Lung (tissue), 12 donors: ENCODE data around the gene CSMD2. TPM values are rescaled to one million over a fixed set of nuclear protein-coding genes. Genes with fewer than 3 reads are reported as not detected.

Experiments used
- ATAC-seq: fragments of 200-7000 bp; cut with Tn5 transposase; one replicate; pipeline ENCODE4 v1.9.1; 2020; ENCODE audit warnings: moderate number of reproducible peaks; ENCODE audit not compliant: insufficient read depth, low FRiP score
- DNase-seq, 3 donors: peaks; one replicate each; pipeline ENCODE4 v3.0.0-alpha.2; 2013 to 2017
- H3K27ac ChIP-seq, 2 donors: one replicate each; pipeline ENCODE4 v1.5.1; 2013; ENCODE audit warnings: mild to moderate bottlenecking in 2 of 2, moderate library complexity in 2 of 2, control low read depth in 1 of 2, inconsistent platforms in 1 of 2, low read depth in 1 of 2, low read length in 1 of 2
- H3K27me3 ChIP-seq, 3 donors: one replicate each; pipeline ENCODE4 v1.5.1; 2013; ENCODE audit warnings: low read length in 2 of 3; ENCODE audit not compliant: control insufficient read depth in 3 of 3, insufficient read depth in 3 of 3
- H3K36me3 ChIP-seq, 4 donors: one replicate each; pipeline ENCODE4 v1.5.1; 2013; ENCODE audit warnings: low read length in 4 of 4, mild to moderate bottlenecking in 1 of 4, moderate library complexity in 1 of 4; ENCODE audit not compliant: control insufficient read depth in 4 of 4, insufficient read depth in 4 of 4
- H3K4me1 ChIP-seq, 5 donors: one replicate each; pipeline ENCODE4 v1.5.1; 2013; ENCODE audit warnings: low read length in 5 of 5, mild to moderate bottlenecking in 2 of 5, moderate library complexity in 1 of 5; ENCODE audit not compliant: control insufficient read depth in 5 of 5, insufficient read depth in 5 of 5
- H3K4me3 ChIP-seq: one replicate; pipeline ENCODE4 v1.5.1; 2013; ENCODE audit warnings: mild to moderate bottlenecking, control low read depth, moderate library complexity
- H3K9ac ChIP-seq, 2 donors: one replicate each; pipeline ENCODE4 v1.5.1; 2013; ENCODE audit warnings: low read length in 2 of 2, control low read depth in 1 of 2; ENCODE audit not compliant: insufficient read depth in 1 of 2
- H3K9me3 ChIP-seq, 4 donors: one replicate each; pipeline ENCODE4 v1.5.1; 2013; ENCODE audit warnings: low read length in 3 of 4, mild to moderate bottlenecking in 1 of 4, moderate library complexity in 1 of 4; ENCODE audit not compliant: control insufficient read depth in 4 of 4, insufficient read depth in 3 of 4
- CTCF ChIP-seq: IDR thresholded peaks from 2 replicates; pipeline ENCODE4 v1.5.1; 2012; ENCODE audit warnings: mild to moderate bottlenecking; ENCODE audit errors: control extremely low read depth, extremely low read depth
- WGBS, 2 donors: extraction: QIAGEN DNeasy Blood & Tissue Kit; methylation state at CpG; one replicate each; pipeline ENCODE4 v1.1.7; 2013; 5-methylcytosine and 5-hydroxymethylcytosine counted together
- polyA plus RNA-seq, 2 donors: library from polyadenylated mRNA; stranded (reverse); fragments of 200-250 nt; gene quantifications; one replicate each; pipeline ENCODE4 v1.2.1, GENCODE V29; 2013
- total RNA-seq, 2 donors: library from RNA; depleted of rRNA in 1 of 2; stranded (reverse); fragments of >200 nt in 1 of 2; gene quantifications; one replicate each; pipeline ENCODE4 v1.2.1, GENCODE V29; 2014 to 2021
- donor health status: control.
- donor health status: control.
- donor health status: Bipolar disorder and iron deficiency.
- donor health status: healthy.
- donor health status: DM: yes; HTN: yes; CAD: no.

Gene CSMD2
- total and polyA plus RNA-seq, 4 donors: 0.11 to 1.2 (median 0.39) TPM

GRCh38 chr1:33781652-33782051 is 383.4 kb downstream of the CSMD2 start:
- WGBS, 2 donors: 71 to 84% methylated on average over 2 of the region's 2 CpGs
- H3K4me3 ChIP-seq: no peak overlapping the region
- H3K27ac ChIP-seq: no peak overlapping the region
- no peaks in the 10 kb centered on the region for H3K9me3 ChIP-seq
- no peak overlapping the region for H3K9ac ChIP-seq
- TF ChIP-seq CTCF: no peak
- no peaks in the 10 kb centered on the region for H3K4me1 ChIP-seq
- H3K27me3 ChIP-seq: peaks cover 0 to 6% (median 0%) of the 10 kb centered on the region in 3 donors
- ATAC-seq: no peak
- H3K36me3 ChIP-seq: no peaks in the 10 kb centered on the region
- no peak for DNase-seq

- TF ChIP-seq CTCF: no peak
- no peak for ATAC-seq
- Histone ChIP-seq H3K4me3 (no peak overlapping the region), H3K27ac (no peak overlapping the region), H3K9ac (no peak overlapping the region), H3K27me3 (peaks cover 0 to 6% (median 0%) of the 10 kb centered on the region in 3 donors), H3K4me1 (no peaks in the 10 kb centered on the region), H3K36me3 (no peaks in the 10 kb centered on the region), H3K9me3 (peaks cover 0 to 2% (median 0%) of the 10 kb centered on the region in 4 donors)
- 65 to 74% methylated on average over 4 of the region's 4 CpGs for WGBS, 2 donors
- no peak for DNase-seq
These were observed 387.7 kb downstream of the CSMD2 start for GRCh38 chr1:33777337-33777736.

GRCh38 chr1:33768821-33769220 is 396.2 kb downstream of the CSMD2 start:
- no peak for ATAC-seq
- WGBS, 2 donors: 52 to 53% methylated on average over 2 of the region's 2 CpGs
- H3K9ac ChIP-seq: no peak overlapping the region

More at GRCh38 chr1:33768821-33769220, 396.2 kb downstream of the CSMD2 start:
- no peaks in the 10 kb centered on the region for H3K4me1 ChIP-seq
- peaks cover 0 to 2% (median 0%) of the 10 kb centered on the region in 3 donors for H3K27me3 ChIP-seq
- no peaks in the 10 kb centered on the region for H3K36me3 ChIP-seq
- DNase-seq: no peak
- no peak overlapping the region for H3K27ac ChIP-seq
- TF ChIP-seq CTCF: no peak
- peaks cover 0 to 6% (median 0%) of the 10 kb centered on the region in 4 donors for H3K9me3 ChIP-seq
- H3K4me3 ChIP-seq: no peak overlapping the region
